Measurements from ENCODE around the gene SEC14L5.

- TF ChIP-seq CTCF (IDR thresholded peaks at IDR 0.05 in 8 of 11, conservative IDR thresholded peaks at IDR 0.05 in 3 of 11) (no peak), POLR2A (IDR thresholded peaks at IDR 0.05) (no peak)
These were observed 82.3 kb downstream of the SEC14L5 start for GRCh38 chr16:5040451-5040850.

Measured in spleen (tissue), 7 donors.